GM18520 (cell line): ENCODE measurements around the gene NUB1.

Experiments used
- ATAC-seq: cut with Tn5 transposase; IDR thresholded peaks from one replicate; pipeline ENCODE4 v1.9.1; 2021; ENCODE audit not compliant: unreplicated experiment

The NUB1 gene

DNA sequence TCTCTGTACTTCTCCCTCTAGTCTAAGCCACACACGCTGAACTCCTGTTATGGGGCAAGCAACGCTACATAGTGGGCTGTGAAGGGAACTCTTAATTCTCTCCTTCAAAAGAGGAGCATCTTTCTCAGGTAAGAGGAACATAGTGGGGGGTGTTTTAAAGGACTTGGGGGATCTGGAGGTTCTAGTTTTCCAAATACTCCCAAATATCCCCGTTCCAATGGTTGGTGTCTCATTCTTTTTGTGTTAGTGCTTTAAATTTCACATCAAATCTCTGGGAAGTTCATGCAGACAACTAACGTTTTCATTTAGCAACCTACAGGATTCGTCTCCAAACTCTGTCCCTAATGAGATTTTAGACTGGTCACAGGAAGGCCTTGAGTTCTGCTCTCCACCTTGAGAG lies 80.6 kb downstream of the NUB1 start:
- no peak for ATAC-seq

DNA sequence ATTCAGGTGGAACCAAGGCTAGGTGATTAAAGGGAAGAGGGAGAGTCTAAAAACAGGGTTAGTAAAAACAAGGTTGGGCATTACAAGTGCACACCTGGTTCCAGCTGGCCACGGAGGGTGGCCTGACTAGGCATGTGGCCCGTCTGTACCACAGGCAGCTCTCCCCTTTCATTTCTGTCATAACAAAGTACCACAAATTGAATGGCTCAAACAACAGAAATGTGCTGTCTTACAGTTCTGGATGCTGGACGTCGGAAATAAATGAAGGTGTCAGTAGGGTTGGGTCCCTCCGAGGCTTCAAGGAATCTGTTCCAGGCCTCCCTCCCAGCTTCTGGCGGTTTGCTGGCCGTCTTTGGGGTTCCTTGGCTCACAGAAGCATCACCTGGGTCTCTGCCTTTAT lies 81.6 kb downstream of the NUB1 start:
- no peak for ATAC-seq

DNA sequence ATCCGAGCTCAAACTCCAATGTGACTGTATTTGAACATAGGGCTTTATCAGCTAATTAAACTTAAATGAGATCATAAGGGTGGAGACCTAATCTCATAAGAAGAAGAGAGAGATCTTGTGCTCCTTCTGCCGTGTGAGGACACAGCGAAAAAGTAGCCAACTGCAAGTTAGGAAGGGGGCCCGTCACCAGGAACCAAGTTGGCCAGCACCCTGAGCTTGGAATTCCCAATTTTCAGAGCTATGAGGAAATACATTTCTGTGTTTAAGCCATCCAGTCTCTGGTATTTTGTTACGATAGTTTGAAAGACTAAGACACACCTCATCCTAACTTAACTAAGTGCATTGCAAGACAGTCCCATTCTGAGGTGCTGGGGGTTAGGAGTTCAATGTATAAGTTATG lies 82.3 kb downstream of the NUB1 start:
- ATAC-seq, result no peak

DNA sequence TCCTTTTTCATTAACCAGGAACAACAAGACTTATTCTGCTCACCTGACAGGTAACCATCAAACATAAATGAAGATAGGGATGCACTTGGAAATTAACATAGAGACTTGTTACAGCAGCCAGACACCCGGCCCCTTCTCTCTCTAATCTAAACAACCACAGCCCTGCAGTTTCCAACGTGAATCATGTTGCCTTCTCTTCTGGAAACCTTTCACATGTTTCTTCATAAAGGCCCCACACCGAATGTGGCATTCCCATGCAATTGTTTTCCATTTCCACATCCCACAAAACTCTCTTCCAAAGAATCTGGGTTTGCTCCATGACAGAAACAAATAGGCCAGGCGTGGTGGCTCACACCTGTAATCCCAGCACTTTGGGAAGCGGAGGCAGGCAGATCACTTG lies 83.2 kb downstream of the NUB1 start:
- no peak for ATAC-seq

GRCh38 chr7:151425670-151426440 lies 84.2 kb downstream of the NUB1 start:
- no peak for ATAC-seq

DNA sequence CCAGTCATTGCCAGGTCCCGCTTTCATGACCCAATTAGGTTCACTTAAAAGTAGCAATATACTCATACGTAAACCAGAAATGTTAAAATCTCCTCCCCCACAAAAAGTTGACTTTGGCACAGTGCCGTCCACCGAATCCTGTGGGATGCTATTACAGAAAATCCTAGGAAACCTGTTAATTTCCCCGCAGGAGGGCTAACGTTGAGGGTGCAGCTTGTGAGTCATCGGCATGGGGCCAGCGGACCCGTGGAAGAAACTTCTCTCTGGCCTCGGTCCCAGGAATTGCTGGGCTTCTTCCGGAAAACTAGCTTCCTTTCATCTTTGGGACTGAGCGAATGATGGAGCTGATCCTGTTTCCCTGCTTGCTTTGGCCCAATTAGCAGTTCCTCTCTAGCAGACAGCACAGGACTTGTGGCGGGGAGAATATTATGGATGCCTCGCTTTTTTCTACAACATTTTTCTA lies 84.9 kb downstream of the NUB1 start:
- ATAC-seq, result no peak

DNA sequence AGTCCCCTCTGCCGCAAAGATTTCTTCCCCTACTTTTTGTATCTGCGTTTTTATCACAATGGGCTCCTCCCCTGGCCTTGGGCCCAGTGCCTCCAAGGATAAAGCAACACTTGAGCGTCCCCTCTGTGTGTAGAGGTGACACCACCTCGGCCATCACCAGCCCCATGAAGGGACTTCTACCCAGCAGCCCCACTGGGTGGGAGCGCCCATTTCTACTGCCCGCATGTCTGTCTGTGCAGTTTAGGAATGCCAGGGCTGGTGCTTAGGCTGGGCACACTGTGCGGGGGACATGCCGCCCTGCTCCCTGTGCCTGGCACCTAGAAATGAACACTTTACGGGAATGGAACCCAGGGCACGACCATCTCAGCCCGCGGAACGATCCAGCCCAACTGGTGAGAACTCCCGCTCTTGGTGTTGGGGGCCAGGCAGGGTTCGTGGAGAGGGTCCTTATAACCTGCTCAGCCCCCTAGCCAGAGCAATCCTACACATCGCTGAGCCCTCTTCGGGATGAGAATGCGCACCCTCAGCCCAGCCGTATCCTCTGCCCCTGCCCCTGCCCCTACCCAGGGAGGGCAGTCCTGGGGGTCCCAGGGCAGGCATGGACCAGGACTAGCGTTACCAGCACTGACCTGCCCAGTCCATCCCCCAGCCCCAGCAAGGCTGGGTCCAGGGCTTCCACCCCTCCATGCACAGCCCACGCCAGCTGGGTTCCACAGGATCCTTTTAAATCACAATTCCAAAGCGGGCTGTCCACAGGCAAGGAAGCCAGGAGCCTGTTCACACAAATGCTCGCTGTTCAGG lies 85.5 kb downstream of the NUB1 start:
- no peak for ATAC-seq

DNA sequence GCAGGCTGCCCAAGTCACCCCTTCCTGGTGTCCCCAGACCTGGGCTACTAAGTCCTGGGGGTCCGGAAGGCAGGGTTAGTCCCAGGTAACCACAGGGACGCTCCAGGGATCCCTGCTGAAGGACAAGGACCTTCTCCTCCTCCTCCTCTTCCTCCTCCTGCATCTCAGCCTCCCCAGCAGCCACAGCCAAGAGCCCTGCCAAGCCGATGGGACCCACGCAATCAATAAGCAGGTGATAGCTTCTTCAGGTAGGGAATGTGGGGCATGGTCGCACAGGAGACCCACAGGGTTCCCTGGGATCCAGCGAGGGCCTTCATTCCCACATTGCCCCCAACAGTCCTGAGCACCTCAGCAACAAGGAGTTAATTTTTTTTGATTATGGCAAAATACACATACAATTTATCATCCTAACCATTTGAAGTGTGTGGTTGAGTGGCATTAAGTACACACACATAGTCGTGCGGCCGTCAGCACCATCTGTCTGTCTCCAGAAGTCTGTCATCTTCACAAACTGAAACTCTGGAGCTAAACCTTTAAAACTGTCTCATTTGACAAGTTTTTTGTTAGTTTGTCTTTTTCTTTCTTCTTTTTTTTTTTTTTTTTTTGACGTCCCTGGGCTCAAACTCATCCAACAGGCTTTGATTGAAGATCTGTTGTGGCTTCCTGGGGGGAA lies 86.2 kb downstream of the NUB1 start:
- ATAC-seq, result no peak
